Measurements from ENCODE around the gene TASP1. TPM values are rescaled to one million over a fixed set of nuclear protein-coding genes. Genes with fewer than 3 reads are reported as not detected.

The TASP1 gene
- total RNA-seq, 2 donors from 2014 or later = 15.8 to 16.6 TPM

GRCh38 chr20:13678944-13679343 is 40.2 kb upstream of the TASP1 start:
- Histone ChIP-seq H3K27ac (ENCODE audit: low read depth, low read length) (no peak overlapping the region), H3K4me1 (ENCODE audit: control insufficient read depth, insufficient read depth, low read length) (no peaks in the 10 kb centered on the region), H3K9ac (ENCODE audit: extremely low read depth, low read length, poor library complexity, severe bottlenecking) (no peak overlapping the region), H3K27me3 (ENCODE audit: control insufficient read depth, insufficient read depth, low read length, poor library complexity, severe bottlenecking) (no peaks in the 10 kb centered on the region), H3K36me3 (ENCODE audit: control insufficient read depth, insufficient read depth, low read length) (no peaks in the 10 kb centered on the region), H3K4me3 (ENCODE audit: low read length) (no peak overlapping the region), H3K9me3 (ENCODE audit: control insufficient read depth, low read length) (no peaks in the 10 kb centered on the region)
- no peak overlapping the region for H3K27ac Mint-ChIP-seq
- 100% methylated on average over 1 of the region's 1 CpG; no CpG with 5 or more reads in 1 of the 2 experiments for WGBS, 2 experiments (ENCODE audit: insufficient coverage in 1 of 2, insufficient read length in 1 of 2)
- H3K4me3 Mint-ChIP-seq = no peak overlapping the region
- H3K4me1 Mint-ChIP-seq = peaks cover 9% of the 10 kb centered on the region
- H3K36me3 Mint-ChIP-seq (ENCODE audit: low read depth) = no peaks in the 10 kb centered on the region
- no peak for DNase-seq
- TF ChIP-seq CTCF (conservative IDR thresholded peaks at IDR 0.05) = no peak
- no peaks in the 10 kb centered on the region for H3K27me3 Mint-ChIP-seq (ENCODE audit: insufficient read depth)
- H3K9me3 Mint-ChIP-seq = peaks cover under 1% of the 10 kb centered on the region

- H3K4me3 Mint-ChIP-seq = no peak overlapping the region
- H3K27me3 Mint-ChIP-seq (ENCODE audit: insufficient read depth) = no peaks in the 10 kb centered on the region
- WGBS, 2 experiments (ENCODE audit: insufficient coverage in 1 of 2, insufficient read length in 1 of 2) = 91 to 95% methylated on average over 3 to 4 of the region's 4 CpGs
These were observed 38.5 kb upstream of the TASP1 start for GRCh38 chr20:13677241-13677640.

GRCh38 chr20:13676682-13677081 is 38.0 kb upstream of the TASP1 start:
- Mint-ChIP-seq H3K27me3 (ENCODE audit: insufficient read depth) (no peaks in the 10 kb centered on the region), H3K36me3 (ENCODE audit: low read depth) (no peaks in the 10 kb centered on the region), H3K9me3 (peaks cover 2% of the 10 kb centered on the region), H3K4me3 (no peak overlapping the region), H3K27ac (no peak overlapping the region), H3K4me1 (peaks cover 1% of the 10 kb centered on the region)
- H3K27me3 ChIP-seq (ENCODE audit: control insufficient read depth, insufficient read depth, low read length, poor library complexity, severe bottlenecking) = no peaks in the 10 kb centered on the region
- no peak for DNase-seq
- 98 to 100% methylated on average over 3 of the region's 3 CpGs for WGBS, 2 experiments (ENCODE audit: insufficient coverage in 1 of 2, insufficient read length in 1 of 2)
- H3K4me3 ChIP-seq (ENCODE audit: low read length) = no peak overlapping the region
- H3K27ac ChIP-seq (ENCODE audit: low read depth, low read length) = no peak overlapping the region
- TF ChIP-seq CTCF (conservative IDR thresholded peaks at IDR 0.05) = no peak
- no peaks in the 10 kb centered on the region for H3K4me1 ChIP-seq (ENCODE audit: control insufficient read depth, insufficient read depth, low read length)
- no peak overlapping the region for H3K9ac ChIP-seq (ENCODE audit: extremely low read depth, low read length, poor library complexity, severe bottlenecking)
- H3K36me3 ChIP-seq (ENCODE audit: control insufficient read depth, insufficient read depth, low read length) = no peaks in the 10 kb centered on the region
- H3K9me3 ChIP-seq (ENCODE audit: control insufficient read depth, low read length) = no peaks in the 10 kb centered on the region

More at GRCh38 chr20:13677241-13677640, 38.5 kb upstream of the TASP1 start:
- H3K4me1 Mint-ChIP-seq = peaks cover 1% of the 10 kb centered on the region
- H3K9me3 Mint-ChIP-seq = peaks cover 2% of the 10 kb centered on the region
- Histone ChIP-seq H3K36me3 (ENCODE audit: control insufficient read depth, insufficient read depth, low read length) (no peaks in the 10 kb centered on the region), H3K27me3 (ENCODE audit: control insufficient read depth, insufficient read depth, low read length, poor library complexity, severe bottlenecking) (no peaks in the 10 kb centered on the region), H3K9ac (ENCODE audit: extremely low read depth, low read length, poor library complexity, severe bottlenecking) (no peak overlapping the region), H3K27ac (ENCODE audit: low read depth, low read length) (no peak overlapping the region), H3K4me1 (ENCODE audit: control insufficient read depth, insufficient read depth, low read length) (no peaks in the 10 kb centered on the region), H3K9me3 (ENCODE audit: control insufficient read depth, low read length) (no peaks in the 10 kb centered on the region), H3K4me3 (ENCODE audit: low read length) (no peak overlapping the region)
- H3K27ac Mint-ChIP-seq = no peak overlapping the region
- DNase-seq = no peak
- H3K36me3 Mint-ChIP-seq (ENCODE audit: low read depth) = no peaks in the 10 kb centered on the region
- no peak for TF ChIP-seq CTCF (conservative IDR thresholded peaks at IDR 0.05)

Data from endodermal cell (in vitro differentiated cells).